SK-N-SH (cell line): ENCODE data around the gene LPAR4. TPM values are rescaled to one million over a fixed set of nuclear protein-coding genes. Genes with fewer than 3 reads are reported as not detected.

ENCODE experiments used
- CTCF ChIA-PET: fragments of 300-600, 350-600 bp; formaldehyde crosslinking; extraction: SDS; loops from one replicate; lab custom pipeline; 2021; lab: Yijun Ruan, JAX
- POLR2A ChIA-PET: fragments of 350-600 bp; sonication (Branson Sonifier 250); formaldehyde crosslinking; extraction: SDS; loops from one replicate; lab custom pipeline; 2020; ENCODE audit warnings: antibody characterized with exemption, inconsistent platforms; lab: Yijun Ruan, JAX
- DNase-seq: peaks from one replicate; pipeline ENCODE4 v3.0.0; 2012
- H2AFZ ChIP-seq: fragments of 200-600 bp; sonication (generic); 2 replicates; pipeline ENCODE4 v1.8.1; 2016; ENCODE audit warnings: antibody characterized with exemption, mild to moderate bottlenecking, low read depth
- H3F3A ChIP-seq: fragments of 200-600 bp; sonication (generic); replicated peaks from 2 replicates; pipeline ENCODE3; 2016; ENCODE audit warnings: antibody characterized with exemption, mild to moderate bottlenecking; ENCODE audit not compliant: insufficient read depth
- H3K27ac ChIP-seq, 2 experiments: fragments of 200-500 bp in 1 of 2; fragments of 200-600 bp in 1 of 2; sonication (Bioruptor generic) in 1 of 2; sonication (generic), shearing (Covaris generic) in 1 of 2; 2 replicates each; pipeline versions ENCODE4 v1.5.1 to v1.6.1; 2014 to 2016; ENCODE audit warnings: low read depth in 2 of 2, inconsistent platforms in 1 of 2, low read length in 1 of 2, mild to moderate bottlenecking in 1 of 2, mixed read lengths in 1 of 2
- H3K27me3 ChIP-seq: fragments of 200-600 bp; sonication (generic), shearing (Covaris generic); 2 replicates; pipeline ENCODE4 v1.6.1; 2016; ENCODE audit warnings: mixed run types; ENCODE audit not compliant: insufficient read depth
- H3K36me3 ChIP-seq, 2 experiments: fragments of 200-500 bp in 1 of 2; fragments of 200-600 bp in 1 of 2; sonication (Bioruptor generic) in 1 of 2; sonication (generic) in 1 of 2; replicated peaks in 1 of 2; 2 replicates each; pipeline versions ENCODE3 to v1.5.1; 2014 to 2016; ENCODE audit warnings: low read length in 1 of 2, mild to moderate bottlenecking in 1 of 2; ENCODE audit not compliant: insufficient read depth in 2 of 2, control insufficient read depth in 1 of 2
- H3K4me1 ChIP-seq, 2 experiments: fragments of 200-500 bp in 1 of 2; fragments of 200-600 bp in 1 of 2; sonication (Bioruptor generic) in 1 of 2; sonication (generic), shearing (Covaris generic) in 1 of 2; 2 replicates each; pipeline versions ENCODE4 v1.5.1 to v1.6.1; 2014 to 2016; ENCODE audit warnings: low read depth in 1 of 2, low read length in 1 of 2, mixed run types in 1 of 2; ENCODE audit not compliant: insufficient read depth in 2 of 2, control insufficient read depth in 1 of 2
- H3K4me2 ChIP-seq: fragments of 200-600 bp; sonication (generic), shearing (Covaris generic); 2 replicates; pipeline ENCODE4 v1.6.1; 2017; ENCODE audit warnings: mixed run types
- H3K4me3 ChIP-seq, 2 experiments: fragments of 200-500 bp in 1 of 2; fragments of 200-600 bp in 1 of 2; sonication (Bioruptor generic) in 1 of 2; sonication (generic), shearing (Covaris generic) in 1 of 2; 2 replicates each; pipeline versions ENCODE4 v1.5.1 to v1.8.1; 2014 to 2016; ENCODE audit warnings: low read depth in 2 of 2, inconsistent platforms in 1 of 2, low read length in 1 of 2, mild to moderate bottlenecking in 1 of 2, mixed read lengths in 1 of 2, moderate library complexity in 1 of 2
- H3K79me2 ChIP-seq: fragments of 200-600 bp; sonication (generic); 2 replicates; pipeline ENCODE4 v1.8.1; 2017; ENCODE audit warnings: mild to moderate bottlenecking; ENCODE audit not compliant: insufficient read depth
- H3K9ac ChIP-seq: fragments of 200-600 bp; sonication (generic); 2 replicates; pipeline ENCODE4 v1.6.1; 2017; ENCODE audit warnings: mixed run types
- H3K9me2 ChIP-seq: fragments of 200-600 bp; sonication (generic); 2 replicates; pipeline ENCODE4 v1.6.1; 2017; ENCODE audit warnings: mixed run types
- H3K9me3 ChIP-seq: fragments of 200-600 bp; sonication (generic); 2 replicates; pipeline ENCODE4 v1.6.1; 2017; ENCODE audit warnings: mixed run types, mild to moderate bottlenecking, moderate library complexity
- H4K20me1 ChIP-seq: fragments of 200-600 bp; sonication (generic); 2 replicates; pipeline ENCODE4 v1.6.1; 2017; ENCODE audit warnings: mild to moderate bottlenecking, mixed run types; ENCODE audit not compliant: insufficient read depth
- EP300 ChIP-seq, 2 experiments: IDR thresholded peaks; 2 replicates each; pipeline versions ENCODE4 v1.4.0 to v1.6.1; 2012; ENCODE audit warnings: borderline replicate concordance in 1 of 2, low read depth in 1 of 2, low read length in 1 of 2
- FOXJ3 ChIP-seq: sonication (generic); formaldehyde crosslinking; IDR thresholded peaks from 2 replicates; pipeline ENCODE4 v1.5.1; 2020; ENCODE audit warnings: mild to moderate bottlenecking, missing genetic modification reagents
- GABPA ChIP-seq: IDR thresholded peaks from 2 replicates; pipeline ENCODE4 v1.4.0; 2012; ENCODE audit warnings: low read depth, mild to moderate bottlenecking
- MAX ChIP-seq: IDR thresholded peaks from 2 replicates; pipeline ENCODE4 v1.4.0; 2012; ENCODE audit warnings: low read depth
- RAD21 ChIP-seq: IDR thresholded peaks from 2 replicates; pipeline ENCODE4 v1.6.1; 2012; ENCODE audit warnings: mild to moderate bottlenecking, low read length
- REST ChIP-seq: IDR thresholded peaks from 2 replicates; pipeline ENCODE4 v1.6.1; 2012; ENCODE audit warnings: mild to moderate bottlenecking, low read depth, low read length, moderate library complexity
- RXRA ChIP-seq: IDR thresholded peaks from 2 replicates; pipeline ENCODE4 v1.4.0; 2012; ENCODE audit warnings: low read depth, mild to moderate bottlenecking, borderline replicate concordance
- SMC3 ChIP-seq: IDR thresholded peaks from 2 replicates; pipeline ENCODE4 v1.6.1; 2012; ENCODE audit warnings: low read depth, low read length, improper control_type of control experiment
- ZBTB33 ChIP-seq: IDR thresholded peaks from 2 replicates; pipeline ENCODE4 v1.4.0; 2012; ENCODE audit warnings: low read depth, borderline replicate concordance
- WGBS: methylation state at CpG from one replicate; pipeline ENCODE4 v1.1.6; 2017; ENCODE audit warnings: low lambda C conversion rate; 5-methylcytosine and 5-hydroxymethylcytosine counted together
- polyA plus RNA-seq, 3 experiments: library from polyadenylated mRNA; depleted of rRNA; stranded (reverse); fragments of >200 nt; gene quantifications; 2 replicates each; pipeline ENCODE4 v1.2.3, GENCODE V29; 2012
- TF ChIP-seq, protein P1 (sequence below): fragments of 200-600 bp; sonication (generic); IDR thresholded peaks from 2 replicates; pipeline ENCODE4 v1.6.1; 2017; ENCODE audit warnings: antibody characterized with exemption, mild to moderate bottlenecking, moderate library complexity

Gene LPAR4
- polyA plus RNA-seq (2012; rRNA removed): not detected in 2 replicates
- 0.01 TPM in 1 of 2 replicates, not detected in the other for polyA plus RNA-seq (2012; cell fraction: cytosol; rRNA removed)
- polyA plus RNA-seq (2012; cell fraction: nucleus; rRNA removed): 0.02 and 0.04 TPM in 2 replicates

- Histone ChIP-seq H3F3A (no peaks in the 10 kb centered on the region), H3K9ac (no peak within 1 kb of the TSS), H3K4me3 (peak within 1 kb of the TSS; percentile 17 to 47; a peak in 2 of 4 replicates), H2AFZ (peak within 1 kb of the TSS; percentile 76; the same call in 1 of the 2 replicates), H4K20me1 (no peaks in the 10 kb centered on the region), H3K4me1 (no peaks in the 10 kb centered on the region), H3K9me2 (no peaks in the 10 kb centered on the region), H3K27ac (no peak within 1 kb of the TSS), H3K36me3 (no peaks in the 10 kb centered on the region), H3K27me3 (peaks cover 7% of the 10 kb centered on the region; the same call in 1 of the 2 replicates), H3K79me2 (no peaks in the 10 kb centered on the region), H3K9me3 (no peaks in the 10 kb centered on the region), H3K4me2 (peak within 1 kb of the TSS; percentile 52)
- no peak for TF ChIP-seq GABPA
- TF ChIP-seq RXRA: no peak
- ChIA-PET CTCF (no interaction called here), POLR2A (no interaction called here)
- no peak for DNase-seq
- WGBS: 1% methylated on average over 9 of the region's 9 CpGs
Observed at GRCh38 chrX:78747489-78747888, at the start of gene LPAR4. LPAR4 (plus strand) TSS chrX:78747720; CDS start chrX:78754870, 7,150 bp downstream.

- Histone ChIP-seq H3K36me3 (no peaks in the 10 kb centered on the region), H3K9me3 (no peaks in the 10 kb centered on the region), H3F3A (no peaks in the 10 kb centered on the region), H3K9ac (no peak overlapping the region), H3K4me1 (no peaks in the 10 kb centered on the region), H3K27ac (no peak overlapping the region), H3K27me3 (no peaks in the 10 kb centered on the region), H3K9me2 (no peaks in the 10 kb centered on the region), H3K4me2 (no peak overlapping the region), H2AFZ (no peak overlapping the region), H3K4me3 (no peak overlapping the region)
- POLR2A ChIA-PET: no interaction called here
- DNase-seq: no peak
- 11% methylated on average over 2 of the region's 2 CpGs for WGBS
- CTCF ChIA-PET: no interaction called here
- TF ChIP-seq EP300 (IDR thresholded peaks at IDR 0.05; ENCODE audit: borderline replicate concordance in 1 of 2, low read depth in 1 of 2, low read length in 1 of 2) (no peak), FOXJ3 (no peak), REST (no peak)
- TF ChIP-seq, all 33 proteins: peak for 0
- no peaks in the 10 kb centered on the region for H4K20me1 ChIP-seq
- H3K79me2 ChIP-seq: no peaks in the 10 kb centered on the region
Observed at GRCh38 chrX:78706071-78706470, 41.4 kb upstream of the LPAR4 start.

DNA sequence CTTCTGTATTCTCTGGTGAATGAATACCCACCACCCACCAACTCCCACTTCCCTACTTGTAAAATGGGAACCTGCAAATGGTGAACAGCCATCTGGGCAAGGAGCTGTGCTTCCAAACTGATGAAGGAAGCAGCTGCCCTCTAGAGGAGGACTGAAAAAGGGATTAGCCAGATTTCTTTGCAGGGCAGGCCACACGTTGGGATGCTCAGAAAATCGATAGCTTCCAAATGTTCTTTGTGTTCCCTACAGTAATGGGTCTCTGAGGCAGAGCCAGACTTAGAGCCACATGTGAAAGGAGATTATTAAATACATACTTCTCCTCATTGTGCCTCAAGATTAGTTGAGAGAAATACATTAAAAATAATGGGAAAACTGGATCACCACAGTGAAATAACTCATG lies 39.3 kb upstream of the LPAR4 start:
- Histone ChIP-seq H3K9ac (no peak overlapping the region), H3K4me1 (no peaks in the 10 kb centered on the region), H3K36me3 (no peaks in the 10 kb centered on the region), H3K27me3 (no peaks in the 10 kb centered on the region), H4K20me1 (no peaks in the 10 kb centered on the region), H3K9me2 (no peaks in the 10 kb centered on the region), H3K9me3 (no peaks in the 10 kb centered on the region), H3K4me2 (no peak overlapping the region), H3F3A (no peaks in the 10 kb centered on the region), H2AFZ (peak overlapping the region; percentile 36; the same call in 1 of the 2 replicates), H3K79me2 (no peaks in the 10 kb centered on the region), H3K4me3 (no peak overlapping the region), H3K27ac (no peak overlapping the region)
- DNase-seq: peak; percentile 1
- TF ChIP-seq SMC3 (peak; percentile 46), RAD21 (peak; percentile 44), MAX (no peak), ZBTB33 (no peak)
- TF ChIP-seq, protein P1, sequence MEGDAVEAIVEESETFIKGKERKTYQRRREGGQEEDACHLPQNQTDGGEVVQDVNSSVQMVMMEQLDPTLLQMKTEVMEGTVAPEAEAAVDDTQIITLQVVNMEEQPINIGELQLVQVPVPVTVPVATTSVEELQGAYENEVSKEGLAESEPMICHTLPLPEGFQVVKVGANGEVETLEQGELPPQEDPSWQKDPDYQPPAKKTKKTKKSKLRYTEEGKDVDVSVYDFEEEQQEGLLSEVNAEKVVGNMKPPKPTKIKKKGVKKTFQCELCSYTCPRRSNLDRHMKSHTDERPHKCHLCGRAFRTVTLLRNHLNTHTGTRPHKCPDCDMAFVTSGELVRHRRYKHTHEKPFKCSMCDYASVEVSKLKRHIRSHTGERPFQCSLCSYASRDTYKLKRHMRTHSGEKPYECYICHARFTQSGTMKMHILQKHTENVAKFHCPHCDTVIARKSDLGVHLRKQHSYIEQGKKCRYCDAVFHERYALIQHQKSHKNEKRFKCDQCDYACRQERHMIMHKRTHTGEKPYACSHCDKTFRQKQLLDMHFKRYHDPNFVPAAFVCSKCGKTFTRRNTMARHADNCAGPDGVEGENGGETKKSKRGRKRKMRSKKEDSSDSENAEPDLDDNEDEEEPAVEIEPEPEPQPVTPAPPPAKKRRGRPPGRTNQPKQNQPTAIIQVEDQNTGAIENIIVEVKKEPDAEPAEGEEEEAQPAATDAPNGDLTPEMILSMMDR: peak; percentile 65
- ChIA-PET POLR2A (no interaction called here), CTCF (interaction anchor here (0.9 to 1.3 kb wide), 2 partner anchors 19 kb away, joined by 3 read pairs; no protein-coding TSS in a partner anchor)
- 3% methylated on average over 2 of the region's 2 CpGs for WGBS
